Measurements from ENCODE around the gene NEK11.

NEK11 gene

GRCh38 chr3:131072099-131072559 is 45.5 kb downstream of the NEK11 start:
- H3K4me3 ChIP-seq (ENCODE audit: low read depth, low read length): no peak overlapping the region
- DNase-seq (ENCODE audit: low read depth): peak; percentile 33
- TF ChIP-seq CTCF (conservative IDR thresholded peaks at IDR 0.05; ENCODE audit: low read depth, low read length): no peak

DNA sequence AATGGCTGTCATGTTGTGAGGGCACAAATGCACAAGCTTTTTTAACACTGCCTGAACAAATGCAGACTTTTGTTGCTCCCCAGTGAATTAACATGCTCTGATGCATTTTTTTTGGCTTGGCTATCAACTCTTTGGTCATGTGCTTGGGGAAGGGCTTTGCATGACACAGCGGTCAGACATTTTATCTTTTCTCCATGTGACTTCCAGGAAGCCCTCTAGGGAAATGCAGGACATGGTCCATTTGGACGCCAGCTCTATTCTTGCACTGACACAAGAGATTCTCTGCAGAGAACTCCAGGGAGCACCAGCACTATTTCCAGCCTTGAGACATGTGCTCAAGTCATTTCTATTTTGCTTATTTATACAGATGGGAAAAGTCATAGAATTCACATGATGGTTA is 46.2 kb downstream of the NEK11 start:
- no peak for TF ChIP-seq CTCF (conservative IDR thresholded peaks at IDR 0.05; ENCODE audit: low read depth, low read length)
- DNase-seq (ENCODE audit: low read depth): peak; percentile 76
- no peak overlapping the region for H3K4me3 ChIP-seq (ENCODE audit: low read depth, low read length)

DNA sequence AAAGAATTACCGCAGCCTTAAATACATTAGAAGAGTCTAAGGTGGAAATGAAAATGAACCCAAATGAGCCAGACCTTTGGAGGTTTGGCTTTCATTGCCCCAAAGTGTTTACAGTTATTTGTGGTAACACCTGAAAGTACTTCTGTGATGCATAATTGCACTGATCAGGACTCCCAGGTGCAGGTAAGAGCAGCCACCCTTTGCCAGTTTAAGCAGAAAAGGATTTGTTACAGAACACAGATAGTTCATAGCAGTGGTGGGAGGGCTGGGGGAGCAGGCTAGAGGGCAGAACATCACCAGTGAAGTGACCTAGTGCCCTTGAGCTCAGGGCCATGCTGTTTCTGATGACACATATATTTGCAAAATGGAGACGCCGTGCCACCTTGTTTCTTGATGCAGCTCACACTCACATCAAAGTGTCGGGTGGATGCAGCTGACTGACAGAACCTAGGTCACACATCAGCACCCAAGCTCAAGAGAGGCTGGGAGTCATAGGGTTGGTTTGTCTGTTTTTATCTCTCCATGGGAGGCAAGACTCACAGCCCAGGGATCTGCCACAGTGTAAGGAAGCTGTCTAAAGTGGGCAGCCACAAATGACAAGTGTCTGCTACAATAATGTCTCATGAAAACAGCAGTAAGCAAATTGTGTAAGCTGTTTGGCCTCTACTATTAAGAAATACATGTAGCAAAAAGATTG is 49.1 kb downstream of the NEK11 start:
- H3K4me3 ChIP-seq (ENCODE audit: low read depth, low read length): no peak overlapping the region
- no peak for DNase-seq (ENCODE audit: low read depth)
- TF ChIP-seq CTCF (conservative IDR thresholded peaks at IDR 0.05; ENCODE audit: low read depth, low read length): no peak

GRCh38 chr3:131077904-131078303 is 51.2 kb downstream of the NEK11 start:
- H3K4me3 ChIP-seq (ENCODE audit: low read depth, low read length): no peak overlapping the region
- no peak for TF ChIP-seq CTCF (conservative IDR thresholded peaks at IDR 0.05; ENCODE audit: low read depth, low read length)
- DNase-seq (ENCODE audit: low read depth): no peak

DNA sequence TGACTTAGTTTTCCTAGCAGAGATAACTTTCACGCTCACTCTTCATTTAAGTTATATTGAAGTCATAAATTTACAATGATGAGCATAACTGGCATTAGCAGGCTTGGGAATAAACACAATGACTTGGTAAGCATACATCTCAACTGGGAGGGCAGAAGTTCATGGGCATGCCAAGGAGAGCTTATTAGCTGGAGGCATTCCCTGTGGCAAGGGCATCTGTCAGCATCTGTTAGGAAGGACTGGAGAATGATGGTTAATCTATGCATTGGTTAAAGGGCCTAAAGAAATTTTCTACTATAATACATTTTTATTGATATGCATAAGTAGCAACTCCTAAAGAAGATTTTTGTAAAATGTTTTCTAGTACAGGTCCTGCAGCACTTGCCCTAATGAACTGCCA is 52.4 kb downstream of the NEK11 start:
- no peak overlapping the region for H3K4me3 ChIP-seq (ENCODE audit: low read depth, low read length)
- DNase-seq (ENCODE audit: low read depth): no peak
- TF ChIP-seq CTCF (conservative IDR thresholded peaks at IDR 0.05; ENCODE audit: low read depth, low read length): no peak

DNA sequence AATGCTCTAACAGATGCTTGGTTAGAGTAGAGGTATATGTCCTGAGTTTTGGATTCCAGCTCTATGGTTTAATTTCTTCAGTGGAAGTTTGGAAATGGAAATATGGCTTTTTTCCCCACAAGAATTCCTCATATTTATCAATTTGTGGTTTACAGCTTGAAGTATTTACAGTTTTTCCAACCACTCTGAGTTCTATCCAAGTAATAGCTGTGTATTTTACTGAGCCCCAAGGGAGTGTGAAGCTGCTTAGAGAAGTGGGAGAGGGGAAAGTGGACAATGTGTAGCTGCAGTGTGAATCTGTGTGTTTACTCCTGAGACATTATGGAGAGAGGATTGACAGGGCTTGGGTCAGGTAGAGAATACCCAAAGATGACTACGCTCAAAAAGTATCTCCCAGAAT is 54.5 kb downstream of the NEK11 start:
- TF ChIP-seq CTCF (conservative IDR thresholded peaks at IDR 0.05; ENCODE audit: low read depth, low read length): no peak
- no peak overlapping the region for H3K4me3 ChIP-seq (ENCODE audit: low read depth, low read length)
- DNase-seq (ENCODE audit: low read depth): no peak

GRCh38 chr3:131082246-131082645 is 55.6 kb downstream of the NEK11 start:
- no peak overlapping the region for H3K4me3 ChIP-seq (ENCODE audit: low read depth, low read length)
- TF ChIP-seq CTCF (conservative IDR thresholded peaks at IDR 0.05; ENCODE audit: low read depth, low read length): no peak
- no peak for DNase-seq (ENCODE audit: low read depth)

Data from choroid plexus epithelial cell (primary cell).